Stimulated activated CD4-positive, alpha-beta T cell treated with anti-CD3 and anti-CD28 coated beads, Interleukin-15, amount 100 ng/mL, for 24 hours (primary cell): ENCODE measurements around the gene AKAP13.
A peak's percentile ranks its signal among the peaks of the same experiment; 100 is the strongest.
"Not testable (repeated sequence)": the region's sequence is repeated elsewhere in the genome, so short reads cannot be mapped to it uniquely, and the experiment has no call there.

Source experiments
- DNase-seq: peaks from one replicate; pipeline ENCODE4 v3.0.0-alpha.2; 2020

AKAP13 gene

GRCh38 chr15:85636351-85636750 lies 255.9 kb downstream of the AKAP13 start:
- no peak for DNase-seq

- DNase-seq = no peak
Observed at GRCh38 chr15:85639752-85640381, 259.5 kb downstream of the AKAP13 start.

- DNase-seq = no peak
Observed at GRCh38 chr15:85642065-85642692, 261.8 kb downstream of the AKAP13 start.

GRCh38 chr15:85642693-85643066 lies 262.3 kb downstream of the AKAP13 start:
- DNase-seq = no peak

- peak; percentile 26 for DNase-seq
Observed at GRCh38 chr15:85646538-85647091, 266.2 kb downstream of the AKAP13 start.

GRCh38 chr15:85649372-85649771 lies 269.0 kb downstream of the AKAP13 start:
- DNase-seq = peak; percentile 46

- DNase-seq = no peak
Observed at GRCh38 chr15:85651548-85651947, 271.1 kb downstream of the AKAP13 start.

GRCh38 chr15:85652457-85652856 lies 272.1 kb downstream of the AKAP13 start:
- no peak for DNase-seq

- DNase-seq = no peak
Observed at GRCh38 chr15:85657132-85657531, 276.7 kb downstream of the AKAP13 start.

GRCh38 chr15:85658816-85659215 lies 278.4 kb downstream of the AKAP13 start:
- DNase-seq = no peak

- no peak for DNase-seq
Observed at GRCh38 chr15:85661859-85662258, 281.5 kb downstream of the AKAP13 start.

- not testable (repeated sequence) for DNase-seq
Observed at GRCh38 chr15:85665677-85666076, 285.3 kb downstream of the AKAP13 start.

GRCh38 chr15:85667491-85668424 lies 287.4 kb downstream of the AKAP13 start:
- peak; percentile 63 for DNase-seq

- DNase-seq = no peak
Observed at GRCh38 chr15:85671156-85671555, 290.8 kb downstream of the AKAP13 start.

GRCh38 chr15:85672332-85673084 lies 292.1 kb downstream of the AKAP13 start:
- no peak for DNase-seq

- no peak for DNase-seq
Observed at GRCh38 chr15:85673326-85673725, 292.9 kb downstream of the AKAP13 start.

- DNase-seq = no peak
Observed at GRCh38 chr15:85676342-85677098, 296.1 kb downstream of the AKAP13 start.

GRCh38 chr15:85679231-85679630 lies 298.8 kb downstream of the AKAP13 start:
- DNase-seq = no peak

- no peak for DNase-seq
Observed at GRCh38 chr15:85681386-85681785, 301.0 kb downstream of the AKAP13 start.

GRCh38 chr15:85684174-85684710 lies 303.8 kb downstream of the AKAP13 start:
- no peak for DNase-seq

GRCh38 chr15:85685356-85685755 lies 305.0 kb downstream of the AKAP13 start:
- no peak for DNase-seq

- no peak for DNase-seq
Observed at GRCh38 chr15:85687329-85687728, 306.9 kb downstream of the AKAP13 start.
